ENCODE results near the gene OR10A7.
A peak's percentile ranks its signal among the peaks of the same experiment; 100 is the strongest.
"Not testable (repeated sequence)": the region's sequence is repeated elsewhere in the genome, so short reads cannot be mapped to it uniquely, and the experiment has no call there.

Gene OR10A7

GRCh38 chr12:55220725-55221124, at the start of gene OR10A7:
TSS of gene OR10A7 (plus strand) at chr12:55221025. CDS start at chr12:55221025, 0 bp downstream.
- no peak for TF ChIP-seq CTCF (IDR thresholded peaks at IDR 0.05; ENCODE audit: insufficient read depth, low read depth, low read length, missing control alignments)
- no peak within 1 kb of the TSS for H3K4me3 ChIP-seq (ENCODE audit: low read depth, low read length)
- no peak for DNase-seq (ENCODE audit: low read depth)

GRCh38 chr12:55171445-55171844, 49.4 kb upstream of the OR10A7 start:
- H3K4me3 ChIP-seq (ENCODE audit: low read depth, low read length), result no peak overlapping the region
- no peak for DNase-seq (ENCODE audit: low read depth)
- no peak for TF ChIP-seq CTCF (IDR thresholded peaks at IDR 0.05; ENCODE audit: insufficient read depth, low read depth, low read length, missing control alignments)

- DNase-seq (ENCODE audit: low read depth); H3K4me3 ChIP-seq (ENCODE audit: low read depth, low read length): not testable (repeated sequence)
Measured at GRCh38 chr12:55171846-55172245, 49.0 kb upstream of the OR10A7 start.

GRCh38 chr12:55172686-55173085, 48.1 kb upstream of the OR10A7 start:
- no peak overlapping the region for H3K4me3 ChIP-seq (ENCODE audit: low read depth, low read length)
- no peak for TF ChIP-seq CTCF (IDR thresholded peaks at IDR 0.05; ENCODE audit: insufficient read depth, low read depth, low read length, missing control alignments)
- no peak for DNase-seq (ENCODE audit: low read depth)

GRCh38 chr12:55173456-55173855, 47.4 kb upstream of the OR10A7 start:
- no peak for DNase-seq (ENCODE audit: low read depth)
- H3K4me3 ChIP-seq (ENCODE audit: low read depth, low read length), result no peak overlapping the region
- no peak for TF ChIP-seq CTCF (IDR thresholded peaks at IDR 0.05; ENCODE audit: insufficient read depth, low read depth, low read length, missing control alignments)

- H3K4me3 ChIP-seq (ENCODE audit: low read depth, low read length), result no peak overlapping the region
- TF ChIP-seq CTCF (IDR thresholded peaks at IDR 0.05; ENCODE audit: insufficient read depth, low read depth, low read length, missing control alignments), result no peak
- DNase-seq (ENCODE audit: low read depth), result no peak
Measured at GRCh38 chr12:55188573-55188972, 32.3 kb upstream of the OR10A7 start.

- H3K4me3 ChIP-seq (ENCODE audit: low read depth, low read length), result no peak overlapping the region
- peak; percentile 59 for TF ChIP-seq CTCF (IDR thresholded peaks at IDR 0.05; ENCODE audit: insufficient read depth, low read depth, low read length, missing control alignments)
- DNase-seq (ENCODE audit: low read depth), result peak; percentile 81
Measured at GRCh38 chr12:55188974-55189556, 31.8 kb upstream of the OR10A7 start.

All from GM12865 (cell line).